Activated CD4-positive, CD25-positive, alpha-beta regulatory T cell treated with anti-CD3 and anti-CD28 coated beads, Interleukin-2, amount 50 U/mL, for 72 hours (primary cell): ENCODE results near the gene VEGFD.

ENCODE experiments used
- DNase-seq: peaks from one replicate; pipeline ENCODE4 v3.0.0; 2021

VEGFD gene, protein sequence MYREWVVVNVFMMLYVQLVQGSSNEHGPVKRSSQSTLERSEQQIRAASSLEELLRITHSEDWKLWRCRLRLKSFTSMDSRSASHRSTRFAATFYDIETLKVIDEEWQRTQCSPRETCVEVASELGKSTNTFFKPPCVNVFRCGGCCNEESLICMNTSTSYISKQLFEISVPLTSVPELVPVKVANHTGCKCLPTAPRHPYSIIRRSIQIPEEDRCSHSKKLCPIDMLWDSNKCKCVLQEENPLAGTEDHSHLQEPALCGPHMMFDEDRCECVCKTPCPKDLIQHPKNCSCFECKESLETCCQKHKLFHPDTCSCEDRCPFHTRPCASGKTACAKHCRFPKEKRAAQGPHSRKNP

DNA sequence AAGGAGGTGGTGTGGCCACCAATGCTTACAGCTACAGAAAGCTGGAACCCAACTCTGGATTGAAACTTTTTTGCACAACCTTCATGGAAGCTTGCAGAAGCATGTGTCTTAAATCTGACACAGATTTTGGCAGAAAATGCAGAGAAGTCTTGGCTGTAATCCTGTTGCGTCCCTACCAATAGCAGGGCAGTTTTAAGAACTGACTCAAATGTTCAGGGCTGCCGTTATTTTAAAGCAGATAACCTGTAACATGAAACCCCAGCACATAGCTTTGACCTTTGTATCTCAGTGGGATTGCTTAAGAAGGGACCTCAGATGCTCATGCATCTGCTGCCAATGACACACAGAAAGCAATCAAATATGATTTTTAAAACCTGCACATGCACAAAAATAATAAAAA is at the start of gene VEGFD:
Gene VEGFD, minus strand, starts transcription at position 110 of the 400 bp plus-strand sequence. CDS start 467 bp downstream, outside the sequence.
- no peak for DNase-seq

DNA sequence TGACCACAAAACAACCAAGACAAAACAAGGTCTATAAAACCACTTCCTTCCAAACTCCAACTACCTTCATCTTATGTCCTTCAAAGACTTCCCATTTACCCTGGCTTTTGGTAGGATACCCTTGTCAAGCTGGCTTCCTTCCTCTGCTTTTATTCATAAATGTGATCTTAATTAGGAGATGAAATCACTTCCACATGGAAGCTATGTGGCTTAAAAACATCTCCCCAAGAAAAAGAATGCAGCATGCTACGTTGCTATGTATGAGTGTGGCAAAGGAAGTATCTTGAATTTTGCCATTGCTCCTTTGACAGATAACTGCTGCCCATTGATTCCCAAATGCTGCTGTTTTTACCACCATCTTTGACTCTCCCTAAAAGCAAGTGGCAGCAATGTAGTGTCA is 46.4 kb upstream of the VEGFD start:
- no peak for DNase-seq

DNA sequence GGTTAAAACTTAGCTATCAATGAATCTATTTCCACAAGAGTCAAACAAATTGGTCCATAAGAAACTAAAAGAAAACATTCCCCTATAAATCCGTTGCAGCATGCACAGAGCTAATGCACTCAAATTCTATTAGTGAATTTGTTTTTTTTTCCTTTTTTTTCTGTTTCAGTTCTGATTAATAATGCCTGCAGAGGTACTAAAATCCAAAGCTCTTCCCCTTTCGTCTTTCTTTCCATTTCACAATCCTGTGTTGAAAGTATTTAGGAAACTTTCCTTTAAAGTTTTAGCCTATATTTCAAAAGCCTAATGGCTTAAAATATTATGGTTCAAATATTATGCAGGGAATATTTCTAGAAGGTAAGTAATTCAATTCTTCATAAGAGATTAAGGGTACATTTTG is 45.9 kb upstream of the VEGFD start:
- no peak for DNase-seq

DNA sequence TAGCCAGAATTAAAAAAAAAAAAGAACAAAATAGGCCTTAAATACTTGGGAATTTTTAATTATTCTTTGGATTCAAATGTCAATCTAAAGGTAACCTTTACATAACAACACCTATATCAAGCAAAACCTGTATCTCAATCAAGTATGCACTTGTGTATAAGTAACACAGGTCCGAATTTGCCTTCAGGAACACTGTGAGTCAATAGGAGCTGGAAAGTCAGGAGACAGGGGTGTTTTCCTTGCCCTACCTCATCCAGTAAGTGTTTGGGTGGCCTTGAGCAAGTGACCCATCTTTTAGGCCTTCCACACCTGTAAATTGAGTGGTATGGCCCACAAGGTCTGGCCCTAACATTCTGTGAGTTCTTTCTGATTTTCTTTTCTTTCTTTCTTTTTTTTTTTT is 40.8 kb upstream of the VEGFD start:
- DNase-seq: no peak

DNA sequence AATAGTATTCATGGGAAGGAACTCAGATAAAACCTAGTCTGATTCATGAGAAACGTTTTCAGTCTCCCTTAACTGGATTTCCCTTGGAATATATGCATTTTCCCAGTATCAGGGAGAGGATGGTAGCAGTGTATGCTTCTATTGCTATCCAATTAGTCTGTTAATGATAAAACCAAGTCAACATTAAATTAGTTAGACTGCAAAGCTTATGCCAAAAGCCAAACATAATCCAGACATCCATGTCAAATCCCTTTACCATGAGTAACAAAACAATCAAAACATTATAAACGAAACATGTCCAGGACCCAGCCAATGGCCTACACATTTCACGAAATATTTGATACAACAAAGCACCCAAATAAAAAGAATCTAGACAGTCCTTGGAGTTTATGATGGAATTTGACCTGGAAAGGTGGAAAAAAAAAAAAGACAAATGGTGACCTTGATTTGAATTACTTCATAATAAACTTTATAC is 34.5 kb upstream of the VEGFD start:
- no peak for DNase-seq

DNA sequence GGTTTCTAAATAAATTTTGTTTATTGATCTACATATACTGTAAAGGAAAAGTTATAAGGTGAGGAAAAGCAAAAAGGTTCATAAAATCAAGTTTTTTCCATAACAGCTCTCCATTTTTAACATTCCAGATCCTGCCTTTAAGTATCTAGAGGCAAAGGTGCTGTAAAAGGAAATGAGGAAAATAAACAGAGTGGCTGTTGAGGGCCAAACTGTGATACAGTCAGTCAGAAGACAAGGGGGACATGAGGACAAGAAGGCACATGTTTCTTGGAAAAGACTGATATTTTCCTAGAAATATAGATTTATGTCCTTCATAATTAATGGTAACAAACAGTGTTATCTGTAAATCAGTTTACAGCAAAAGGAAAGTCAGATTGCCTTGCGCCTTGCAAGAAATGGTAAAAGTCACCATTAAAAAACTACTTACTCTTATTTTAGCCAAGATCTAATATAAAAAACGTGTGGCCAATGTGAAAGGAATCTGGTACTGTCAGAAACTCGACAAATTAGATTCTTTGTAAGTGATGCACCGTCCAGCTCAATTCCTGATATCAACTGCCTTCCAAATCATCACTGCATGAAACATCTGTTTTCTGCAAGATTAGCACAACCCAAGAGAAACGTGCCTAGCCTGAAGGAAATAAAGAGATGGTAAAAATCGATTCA is 34.0 kb upstream of the VEGFD start:
- no peak for DNase-seq

DNA sequence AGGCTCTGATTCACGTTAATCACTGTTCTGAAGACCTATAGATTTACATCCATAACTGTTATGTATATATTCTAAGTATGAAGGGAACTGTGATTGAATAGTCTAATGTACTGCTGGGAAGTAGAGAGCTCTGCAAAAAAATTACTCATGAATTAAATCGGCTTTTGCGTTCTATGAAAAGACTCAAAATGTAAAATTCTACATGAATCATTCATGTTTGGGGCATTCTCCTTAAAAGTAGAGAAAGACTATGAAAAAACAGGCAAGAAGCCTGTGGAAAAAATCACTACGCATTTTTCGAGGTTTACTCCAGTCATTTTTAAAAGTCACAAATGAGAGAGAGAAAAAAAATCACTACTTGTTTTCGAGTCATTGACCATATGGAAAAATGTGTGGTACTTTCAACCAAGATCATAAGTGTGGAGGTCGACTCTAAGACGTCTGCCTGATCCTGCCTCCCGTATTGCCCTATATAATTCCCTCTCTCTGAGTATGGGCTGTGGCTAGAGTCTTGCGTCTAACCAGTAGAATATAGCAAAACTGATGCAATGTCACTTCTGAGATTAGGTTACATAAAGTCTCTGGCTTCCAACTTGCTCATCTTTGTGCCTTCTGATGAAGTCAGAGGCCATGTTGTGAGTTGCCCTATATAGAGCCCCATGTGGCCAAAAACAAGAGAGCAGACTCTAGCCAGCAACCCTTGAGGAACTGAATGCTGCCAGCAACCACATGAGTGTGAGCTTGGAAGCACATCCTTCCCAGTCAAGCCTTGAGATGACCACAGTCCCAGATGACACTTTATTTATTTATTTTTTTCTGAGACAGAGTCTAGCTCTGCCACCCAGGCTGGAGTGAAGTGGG is 32.1 kb upstream of the VEGFD start:
- no peak for DNase-seq

DNA sequence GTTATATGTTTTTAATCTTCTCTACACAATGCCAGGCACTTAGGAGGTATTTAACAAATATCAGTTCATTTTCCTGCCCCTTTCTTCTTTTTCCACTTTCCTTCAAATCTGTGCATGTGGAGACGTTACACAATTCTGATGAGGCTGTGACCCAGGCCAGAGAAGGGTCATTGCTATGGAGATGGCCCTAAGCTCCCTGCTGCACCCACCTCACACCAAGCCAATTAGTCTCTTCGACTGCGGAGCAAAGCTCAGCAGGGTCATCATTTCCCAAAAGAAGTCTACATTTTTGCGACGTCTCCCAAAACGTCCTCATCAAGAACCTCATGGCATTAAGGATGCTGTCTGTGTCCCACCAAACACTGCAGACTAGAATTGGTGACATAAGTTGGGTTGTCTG is 28.9 kb upstream of the VEGFD start:
- no peak for DNase-seq

DNA sequence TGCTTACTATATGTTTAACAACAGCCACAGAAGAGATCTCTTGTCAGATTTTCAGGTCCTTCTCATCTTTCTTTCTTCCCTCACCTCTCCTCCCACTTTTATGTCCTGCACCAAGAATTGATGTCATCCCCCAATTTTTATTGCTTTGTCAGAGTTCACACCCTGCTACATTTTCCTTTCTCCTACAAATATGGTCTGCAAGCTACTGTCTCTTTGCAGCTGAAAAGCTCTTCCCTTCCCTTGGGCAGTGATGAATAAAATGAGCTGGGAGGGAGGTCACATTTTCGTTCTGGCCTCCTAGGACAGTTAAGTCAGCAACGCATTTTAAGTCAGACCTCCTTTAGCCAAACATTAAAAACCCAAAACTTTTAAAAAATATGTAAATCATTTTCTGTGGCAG is 26.7 kb upstream of the VEGFD start:
- DNase-seq: no peak

DNA sequence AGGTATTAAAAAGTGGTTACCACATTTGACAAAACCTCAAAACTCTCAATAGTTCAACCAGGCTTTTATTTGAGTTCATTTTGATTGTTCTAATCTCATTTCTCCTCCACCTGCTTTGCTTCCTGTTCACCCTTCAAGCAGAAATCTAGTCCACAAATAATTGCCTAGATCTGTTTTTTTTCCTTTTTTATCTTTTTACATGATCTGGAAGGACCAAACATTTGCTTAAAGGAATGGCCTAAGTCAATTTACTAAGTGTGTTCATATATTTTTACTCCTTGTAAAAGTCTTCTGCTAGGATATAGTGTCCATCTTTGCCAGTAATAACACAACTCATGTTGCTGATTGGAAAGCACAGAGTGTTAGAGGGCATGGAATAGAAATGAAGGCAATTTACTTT is 26.2 kb upstream of the VEGFD start:
- DNase-seq: no peak

DNA sequence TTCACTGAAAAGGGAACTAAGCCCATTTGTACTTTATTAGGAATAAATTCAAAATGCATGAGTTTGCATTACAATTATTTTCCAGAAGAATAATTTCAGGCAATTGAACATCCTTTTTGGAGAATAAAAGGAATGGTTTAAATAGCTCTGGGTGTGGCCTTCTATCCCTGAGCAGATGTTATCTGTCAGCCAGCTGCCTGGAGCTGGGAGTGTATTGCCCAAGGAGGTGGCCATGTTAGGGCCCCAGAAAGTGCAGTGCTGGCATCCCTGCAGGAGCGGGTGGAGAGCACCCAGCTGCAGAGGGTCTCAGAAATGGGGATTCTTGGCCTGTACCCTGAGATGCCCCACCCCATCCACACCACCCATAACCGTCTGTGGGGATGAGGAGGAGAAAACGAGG is 21.6 kb upstream of the VEGFD start:
- DNase-seq: no peak

DNA sequence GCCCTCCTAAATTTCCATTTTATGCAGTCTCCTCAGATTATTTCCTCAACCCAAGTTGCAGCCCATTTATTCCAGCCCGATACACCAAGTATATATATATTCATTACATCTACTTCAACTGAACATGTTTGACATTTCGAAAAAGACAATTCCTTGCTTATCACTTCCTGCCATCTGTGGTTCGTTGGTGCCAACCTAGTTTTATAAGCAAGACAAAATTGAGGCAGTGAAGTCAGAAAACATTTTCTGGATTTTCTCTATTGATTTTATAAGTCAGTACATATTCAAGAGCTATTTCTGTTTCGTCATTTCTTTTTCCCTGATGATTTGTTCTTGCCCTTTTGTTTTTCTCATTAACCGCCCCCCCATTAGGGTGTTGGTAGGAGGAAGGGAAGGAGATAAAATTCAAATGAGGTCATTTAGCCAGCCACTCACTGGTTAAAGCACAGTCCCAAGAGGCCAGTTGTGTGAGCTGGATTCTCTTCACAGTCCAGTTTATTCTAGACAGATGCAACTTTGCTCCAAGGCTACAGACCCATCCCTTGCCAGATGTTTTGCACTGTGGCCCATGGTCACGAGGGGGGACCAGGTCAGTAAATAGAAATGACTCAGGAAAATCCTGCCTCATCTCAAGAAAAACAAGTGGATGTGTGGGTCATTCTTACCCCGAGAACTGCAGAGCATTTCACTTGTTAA is 20.3 kb upstream of the VEGFD start:
- no peak for DNase-seq

DNA sequence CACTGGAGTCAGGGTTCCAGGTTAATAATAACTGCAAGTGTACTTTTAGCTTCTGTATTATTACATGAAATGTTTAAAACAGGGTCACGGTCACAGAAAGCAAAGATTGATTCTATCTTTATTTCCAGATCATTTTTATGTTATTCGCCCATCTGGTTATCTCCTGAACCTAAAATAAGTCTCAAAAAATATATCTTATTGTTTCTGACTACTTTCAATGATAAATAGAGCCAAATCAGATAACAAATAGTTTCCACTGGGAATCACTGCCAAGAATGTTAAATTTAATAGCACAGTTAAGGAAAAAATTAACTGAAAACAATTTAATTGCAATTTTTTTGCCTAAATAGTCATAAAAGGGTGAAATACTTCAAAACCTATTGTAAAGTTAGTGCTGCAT is 17.2 kb upstream of the VEGFD start:
- no peak for DNase-seq

DNA sequence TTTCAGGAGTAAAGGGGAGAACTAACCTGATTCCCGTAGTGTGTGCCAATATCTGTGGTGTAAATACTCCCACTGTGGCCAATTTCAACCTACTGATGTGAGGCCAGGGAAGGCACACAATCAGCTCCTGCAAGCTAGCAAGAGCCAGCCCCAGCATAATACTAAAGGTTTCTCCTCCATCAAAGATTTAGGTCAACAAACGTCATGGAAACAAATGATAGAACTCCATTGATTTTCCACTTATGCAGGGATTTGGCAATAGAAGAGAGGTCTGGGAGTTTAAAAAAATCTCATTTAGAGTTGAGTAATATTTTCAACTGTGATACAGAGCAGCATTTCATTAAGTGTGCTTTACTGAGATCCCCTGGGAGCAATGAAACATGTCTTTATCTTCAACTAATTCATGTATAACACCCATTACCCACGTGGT is 15.8 kb upstream of the VEGFD start:
- DNase-seq: no peak

DNA sequence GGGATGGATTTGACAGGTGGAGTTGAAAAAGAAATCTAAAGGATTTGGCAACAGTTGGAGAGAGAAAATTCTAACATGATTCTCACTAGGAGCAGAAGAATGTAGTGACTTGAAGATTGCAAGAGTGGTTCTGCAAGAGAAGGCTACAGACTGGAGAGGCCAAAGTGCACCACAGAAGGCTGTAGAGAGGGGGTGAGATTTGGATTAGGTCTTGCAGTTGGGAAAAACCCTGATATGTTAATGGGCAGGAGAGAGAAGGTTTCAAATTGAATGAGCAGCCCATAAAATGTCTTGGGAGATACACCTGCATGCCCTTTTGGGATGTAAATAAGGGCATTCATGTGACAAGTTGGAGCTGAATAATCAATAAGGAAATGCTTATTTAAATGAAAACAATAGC is 14.7 kb upstream of the VEGFD start:
- DNase-seq: no peak

DNA sequence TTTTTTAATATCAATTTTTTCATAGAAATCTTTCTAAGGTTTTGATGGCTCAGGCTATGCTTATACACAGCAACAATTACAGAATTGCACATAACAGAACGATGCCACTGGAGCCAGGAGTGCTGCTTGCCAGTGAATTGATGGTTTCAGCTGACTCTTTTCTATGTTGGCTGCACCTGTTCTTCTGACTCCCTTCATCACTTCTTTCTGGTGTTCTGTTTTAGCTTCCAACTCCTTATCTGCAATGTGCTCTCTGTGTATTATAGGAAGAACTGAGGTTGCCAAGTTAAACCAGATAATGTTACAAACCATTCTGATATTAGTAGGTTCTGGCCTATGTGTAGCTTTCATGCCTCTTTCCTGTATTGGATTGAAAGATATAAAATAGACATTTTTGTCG is 11.6 kb upstream of the VEGFD start:
- no peak for DNase-seq

DNA sequence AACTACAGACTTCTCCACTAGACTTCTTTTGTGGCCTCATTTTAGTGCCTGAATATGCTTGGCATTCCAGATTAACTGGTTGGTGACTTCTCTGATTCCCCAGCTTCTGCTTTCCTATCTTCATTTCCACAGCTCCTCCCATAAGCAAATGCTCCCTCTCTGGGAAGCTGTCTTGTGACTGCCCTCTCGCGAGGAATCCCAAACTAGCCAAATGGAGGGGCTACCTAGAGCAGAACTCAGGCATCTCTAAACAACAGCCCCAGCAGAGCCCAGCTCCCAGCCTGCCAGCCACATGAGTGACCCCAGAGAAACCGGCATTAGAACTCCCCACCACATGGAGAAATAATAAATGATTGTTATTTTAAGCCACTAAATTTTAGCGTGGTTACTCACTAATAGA is 7.6 kb upstream of the VEGFD start:
- no peak for DNase-seq

DNA sequence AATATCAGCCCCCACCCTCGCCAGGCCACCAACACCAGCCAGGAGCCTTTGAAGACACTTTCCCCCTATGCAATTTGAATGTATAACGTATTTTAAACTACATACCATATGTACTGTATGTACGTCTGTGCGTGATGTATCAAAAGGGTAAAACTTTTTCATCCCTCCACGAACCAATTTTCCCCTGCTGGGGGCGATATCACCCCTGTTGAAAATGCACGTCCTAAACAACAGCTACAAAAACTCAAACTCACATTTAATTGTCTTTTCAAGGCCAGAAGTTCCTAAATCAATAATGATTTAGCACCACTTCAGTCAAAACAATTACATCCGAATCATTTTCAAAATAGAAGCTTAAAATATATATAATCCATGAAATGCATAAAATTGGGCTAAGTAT is 1.4 kb downstream of the VEGFD start:
- no peak for DNase-seq

DNA sequence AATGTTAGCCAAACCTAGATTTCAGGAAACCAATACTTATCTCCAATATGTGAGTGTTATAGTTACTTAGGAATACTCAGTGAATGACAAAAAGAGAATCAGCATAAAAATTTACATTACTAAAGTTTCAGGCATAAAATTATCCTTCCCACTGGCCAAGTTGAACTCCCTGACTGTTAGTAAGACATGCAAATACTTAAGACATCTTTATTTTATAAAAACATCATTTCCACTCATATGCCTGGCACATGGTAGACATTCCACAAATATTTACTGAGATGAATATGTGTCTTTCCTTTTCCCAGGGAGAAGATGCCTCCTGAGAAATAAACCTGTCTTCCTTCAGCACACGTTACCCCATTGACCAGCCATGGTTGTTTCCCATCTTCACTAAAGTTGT is 7.3 kb downstream of the VEGFD start:
- DNase-seq: no peak

DNA sequence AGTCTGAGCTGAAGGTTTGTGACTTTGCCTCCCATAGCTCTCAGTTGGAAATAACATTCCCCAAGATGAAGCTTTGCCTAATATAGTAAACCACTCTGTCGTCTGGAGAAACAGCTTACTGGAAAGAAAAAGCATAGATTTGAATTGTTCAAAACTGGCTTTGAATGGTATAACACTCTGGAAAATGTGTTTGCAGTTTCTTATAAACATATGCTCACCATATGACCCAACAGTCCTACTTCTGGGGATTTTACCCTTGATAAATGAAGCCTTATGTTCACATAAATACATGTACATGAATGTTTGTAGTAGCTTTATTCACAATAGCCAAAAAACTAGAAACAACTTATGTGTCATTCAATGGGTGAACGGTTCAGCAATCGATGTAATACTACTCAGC is 10.2 kb downstream of the VEGFD start:
- DNase-seq: no peak

DNA sequence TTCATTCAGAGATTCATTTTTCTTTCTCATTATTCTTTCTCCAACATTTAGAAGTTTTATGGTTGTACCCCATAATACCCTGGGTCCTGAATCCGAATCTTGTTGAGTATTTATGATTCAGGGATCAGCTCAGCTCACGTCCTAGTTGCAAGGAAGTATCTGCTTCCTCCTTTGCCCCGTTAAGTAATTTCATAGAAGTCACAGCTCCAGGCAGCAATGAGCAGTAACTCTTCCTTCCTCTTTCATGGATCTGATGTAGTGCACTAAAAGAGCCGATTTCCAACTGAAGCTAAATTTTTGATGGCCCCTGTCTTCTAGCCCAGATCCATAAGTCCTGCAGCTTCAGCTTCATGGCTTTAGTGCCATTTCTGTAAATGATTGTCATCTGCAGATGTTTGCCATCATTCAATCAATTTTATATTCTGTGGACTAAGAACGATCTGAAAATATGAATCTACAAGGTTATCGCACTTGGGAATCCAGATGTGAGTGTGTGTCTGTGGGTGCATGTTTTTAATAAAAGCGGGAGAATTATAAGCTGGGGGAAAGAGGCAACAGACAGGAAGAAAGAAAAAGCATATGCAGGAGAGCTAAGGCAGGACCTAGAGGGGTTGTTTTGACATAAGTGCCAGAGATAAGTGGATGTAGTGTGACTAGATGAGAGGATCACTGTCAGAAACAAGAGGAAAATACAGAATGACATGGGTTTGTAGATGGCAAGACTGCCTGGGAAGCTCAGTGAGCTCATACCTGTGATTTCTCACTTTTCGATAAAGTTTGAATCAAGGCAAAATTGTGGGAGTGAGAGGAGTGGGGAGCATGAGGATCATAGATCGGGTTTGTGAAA is 17.5 kb downstream of the VEGFD start:
- DNase-seq: no peak

DNA sequence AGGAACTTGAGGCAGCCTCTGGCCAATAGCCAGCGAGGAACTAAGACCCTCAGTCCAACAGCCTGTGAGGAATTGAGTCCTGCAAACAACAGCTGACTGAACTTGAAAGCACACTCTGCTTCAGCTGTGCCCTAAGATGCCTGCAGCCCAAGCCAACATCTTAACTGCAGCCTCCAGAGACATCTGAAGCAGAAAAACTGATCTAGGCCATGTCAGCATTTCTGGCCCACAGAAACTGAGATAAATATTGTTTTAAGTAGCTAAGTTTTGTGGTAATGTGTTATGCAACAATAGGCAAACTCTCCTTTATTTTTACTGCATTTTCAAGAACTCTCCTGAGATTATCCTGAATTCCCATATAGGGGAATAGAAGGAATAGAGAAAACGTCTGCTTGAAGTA is 24.5 kb downstream of the VEGFD start:
- no peak for DNase-seq
